ENCODE measurements around the gene CNGA3. TPM values are rescaled to one million over a fixed set of nuclear protein-coding genes. Genes with fewer than 3 reads are reported as not detected.

The CNGA3 gene
- total RNA-seq, 1 experiment from 2014 or later = not detected

GRCh38 chr2:98308068-98308467, 38.2 kb upstream of the CNGA3 start:
- Histone ChIP-seq H3K27me3 (ENCODE audit: low read length) (no peaks in the 10 kb centered on the region), H3K27ac (ENCODE audit: low read length) (no peak overlapping the region), H3K79me2 (ENCODE audit: low read length) (no peaks in the 10 kb centered on the region), H3K4me2 (ENCODE audit: low read length) (no peak overlapping the region), H3K4me1 (ENCODE audit: insufficient read depth, low read length) (no peaks in the 10 kb centered on the region), H3F3A (ENCODE audit: low read length, unreplicated experiment) (no peaks in the 10 kb centered on the region), H3K4me3 (ENCODE audit: low read length) (no peak overlapping the region), H3K9ac (ENCODE audit: low read length) (no peak overlapping the region), H3K36me3 (ENCODE audit: low read depth, low read length) (no peaks in the 10 kb centered on the region), H3K9me2 (replicated peaks; ENCODE audit: low read length) (no peaks in the 10 kb centered on the region), H3K9me3 (ENCODE audit: low read length) (no peaks in the 10 kb centered on the region), H2AFZ (ENCODE audit: low read length) (0 out of 2 replicates have a peak overlapping the region, but pooled peaks have one; percentile 15), H4K20me1 (ENCODE audit: low read length) (no peaks in the 10 kb centered on the region)
- no TSS peak for BruUV-seq (replicated peaks)
- no peak; the same call in 1 of the 2 replicates for ATAC-seq
- intact Hi-C loops (cut with micrococcal nuclease) = no loop called here
- ChIA-PET CTCF (no interaction called here), POLR2A (ENCODE audit: unreplicated experiment) (no interaction called here)
- TF ChIP-seq EZH2phosphoT487 (IDR thresholded peaks at IDR 0.05; ENCODE audit: borderline replicate concordance, low read length) (no peak), EZH2 (IDR thresholded peaks at IDR 0.05; ENCODE audit: low read length, unreplicated experiment) (no peak), CTCF (conservative IDR thresholded peaks at IDR 0.05; ENCODE audit: low read depth, low read length) (no peak)
- no peak for DNase-seq

- Histone ChIP-seq H3K27ac (ENCODE audit: low read length) (no peak overlapping the region), H3K4me2 (ENCODE audit: low read length) (no peak overlapping the region), H3K79me2 (ENCODE audit: low read length) (no peaks in the 10 kb centered on the region), H3K9ac (ENCODE audit: low read length) (no peak overlapping the region), H4K20me1 (ENCODE audit: low read length) (no peaks in the 10 kb centered on the region), H3K9me3 (ENCODE audit: low read length) (no peaks in the 10 kb centered on the region), H3K9me2 (replicated peaks; ENCODE audit: low read length) (no peaks in the 10 kb centered on the region), H3K4me1 (ENCODE audit: insufficient read depth, low read length) (no peaks in the 10 kb centered on the region), H3K4me3 (ENCODE audit: low read length) (no peak overlapping the region), H3K36me3 (ENCODE audit: low read depth, low read length) (no peaks in the 10 kb centered on the region), H3F3A (ENCODE audit: low read length, unreplicated experiment) (no peaks in the 10 kb centered on the region), H2AFZ (ENCODE audit: low read length) (0 out of 2 replicates have a peak overlapping the region, but pooled peaks have one; percentile 15), H3K27me3 (ENCODE audit: low read length) (no peaks in the 10 kb centered on the region)
- TF ChIP-seq EZH2 (IDR thresholded peaks at IDR 0.05; ENCODE audit: low read length, unreplicated experiment) (no peak), EZH2phosphoT487 (IDR thresholded peaks at IDR 0.05; ENCODE audit: borderline replicate concordance, low read length) (no peak), CTCF (conservative IDR thresholded peaks at IDR 0.05; ENCODE audit: low read depth, low read length) (no peak)
- ChIA-PET POLR2A (ENCODE audit: unreplicated experiment) (no interaction called here), CTCF (no interaction called here)
- no TSS peak for BruUV-seq (replicated peaks)
- intact Hi-C loops (cut with micrococcal nuclease) = no loop called here
- ATAC-seq = no peak
- no peak for DNase-seq
Observed at GRCh38 chr2:98308532-98308931, 37.7 kb upstream of the CNGA3 start.

- intact Hi-C loops (cut with micrococcal nuclease) = no loop called here
- no peak overlapping the region for H2AFZ ChIP-seq (ENCODE audit: low read length)
- TF ChIP-seq EZH2phosphoT487 (IDR thresholded peaks at IDR 0.05; ENCODE audit: borderline replicate concordance, low read length) (no peak), CTCF (conservative IDR thresholded peaks at IDR 0.05; ENCODE audit: low read depth, low read length) (no peak), EZH2 (IDR thresholded peaks at IDR 0.05; ENCODE audit: low read length, unreplicated experiment) (no peak)
- no peak overlapping the region for H3K4me2 ChIP-seq (ENCODE audit: low read length)
- DNase-seq (no peak), ATAC-seq (no peak)
- no peak overlapping the region for H3K9ac ChIP-seq (ENCODE audit: low read length)
- no peaks in the 10 kb centered on the region for H3F3A ChIP-seq (ENCODE audit: low read length, unreplicated experiment)
- no peaks in the 10 kb centered on the region for H3K9me2 ChIP-seq (replicated peaks; ENCODE audit: low read length)
- ChIA-PET POLR2A (ENCODE audit: unreplicated experiment) (no interaction called here), CTCF (no interaction called here)
- no peaks in the 10 kb centered on the region for H3K4me1 ChIP-seq (ENCODE audit: insufficient read depth, low read length)
- no peaks in the 10 kb centered on the region for H3K9me3 ChIP-seq (ENCODE audit: low read length)
- H3K27me3 ChIP-seq (ENCODE audit: low read length) = no peaks in the 10 kb centered on the region
- no TSS peak for BruUV-seq (replicated peaks)
- no peaks in the 10 kb centered on the region for H4K20me1 ChIP-seq (ENCODE audit: low read length)
- no peaks in the 10 kb centered on the region for H3K79me2 ChIP-seq (ENCODE audit: low read length)
- no peak overlapping the region for H3K4me3 ChIP-seq (ENCODE audit: low read length)
- H3K36me3 ChIP-seq (ENCODE audit: low read depth, low read length) = no peaks in the 10 kb centered on the region
- H3K27ac ChIP-seq (ENCODE audit: low read length) = no peak overlapping the region
Observed at GRCh38 chr2:98309580-98309979, 36.7 kb upstream of the CNGA3 start.

Data from PC-3 (cell line).